SJCRH30 (cell line): Measurements from ENCODE around the gene OR11H6. TPM values are rescaled to one million over a fixed set of nuclear protein-coding genes. Genes with fewer than 3 reads are reported as not detected.
A peak's percentile ranks its signal among the peaks of the same experiment; 100 is the strongest.
"Not testable (repeated sequence)": the region's sequence is repeated elsewhere in the genome, so short reads cannot be mapped to it uniquely, and the experiment has no call there.

ENCODE experiments used
- DNase-seq, 2 experiments: peaks; one replicate each; pipeline ENCODE4 v3.0.0-alpha.2; 2015 to 2020
- H3K27ac ChIP-seq: fragments of 250-450 bp; sonication (Bioruptor Pico); 2 replicates; pipeline ENCODE4 v1.5.1; 2020; ENCODE audit warnings: mild to moderate bottlenecking, moderate library complexity
- H3K27me3 ChIP-seq: fragments of 250-450 bp; sonication (Bioruptor Pico); 2 replicates; pipeline ENCODE4 v1.5.1; 2020; ENCODE audit warnings: mild to moderate bottlenecking, moderate library complexity
- H3K36me3 ChIP-seq: fragments of 250-450 bp; sonication (Bioruptor Pico); 2 replicates; pipeline ENCODE4 v1.5.1; 2020; ENCODE audit warnings: mild to moderate bottlenecking, moderate library complexity
- H3K4me1 ChIP-seq: fragments of 250-450 bp; sonication (Bioruptor Pico); 2 replicates; pipeline ENCODE4 v1.5.1; 2020; ENCODE audit warnings: mild to moderate bottlenecking, moderate library complexity
- H3K4me3 ChIP-seq: fragments of 250-450 bp; sonication (Bioruptor Pico); 2 replicates; pipeline ENCODE4 v1.5.1; 2020; ENCODE audit warnings: mild to moderate bottlenecking, moderate library complexity
- H3K9me3 ChIP-seq: fragments of 250-450 bp; sonication (Bioruptor Pico); replicated peaks from 2 replicates; pipeline ENCODE4 v1.5.1; 2020; ENCODE audit warnings: mild to moderate bottlenecking, moderate library complexity
- total RNA-seq: library from RNA; depleted of rRNA; stranded (reverse); fragments of >200 nt; shearing (Covaris generic); gene quantifications from 2 replicates; pipeline ENCODE4 v1.2.3, GENCODE V29; 2014; rRNA removed

The OR11H6 gene
- total RNA-seq, 1 experiment from 2014 or later = not detected

GRCh38 chr14:20209595-20209994 lies 13.9 kb upstream of the OR11H6 start:
- Histone ChIP-seq H3K27me3 (no peaks in the 10 kb centered on the region), H3K4me1 (no peaks in the 10 kb centered on the region), H3K4me3 (no peak overlapping the region), H3K27ac (no peak overlapping the region), H3K9me3 (no peaks in the 10 kb centered on the region), H3K36me3 (no peaks in the 10 kb centered on the region)
- no peak for DNase-seq

GRCh38 chr14:20212406-20212805 lies 11.1 kb upstream of the OR11H6 start:
- DNase-seq, H3K27me3 ChIP-seq, H3K27ac ChIP-seq, H3K9me3 ChIP-seq, H3K4me1 ChIP-seq, H3K36me3 ChIP-seq, H3K4me3 ChIP-seq: not testable (repeated sequence)

GRCh38 chr14:20215196-20215595 lies 8.3 kb upstream of the OR11H6 start:
- no peaks in the 10 kb centered on the region for H3K36me3 ChIP-seq
- no peaks in the 10 kb centered on the region for H3K4me1 ChIP-seq
- no peaks in the 10 kb centered on the region for H3K27me3 ChIP-seq
- H3K4me3 ChIP-seq = no peak overlapping the region
- no peaks in the 10 kb centered on the region for H3K9me3 ChIP-seq
- DNase-seq = no peak
- no peak overlapping the region for H3K27ac ChIP-seq

DNA sequence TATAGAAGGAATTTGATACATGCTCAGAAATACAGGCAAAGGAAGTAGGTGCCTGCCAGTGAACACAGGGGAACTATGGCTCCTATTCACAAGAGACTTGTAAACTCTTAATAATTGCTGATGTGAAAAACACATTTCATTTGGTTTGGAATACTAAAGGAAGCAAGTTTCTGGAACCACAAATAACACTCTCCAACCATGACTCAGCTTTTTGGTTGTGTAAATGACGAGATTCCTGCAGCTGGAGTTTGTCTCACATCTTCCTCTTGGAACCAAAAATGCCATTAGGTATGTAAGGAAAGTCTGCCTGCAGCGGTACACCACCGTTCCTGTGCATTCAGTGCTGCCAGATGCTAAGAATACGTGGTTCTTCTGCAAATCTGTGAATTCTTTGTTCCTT lies 4.5 kb upstream of the OR11H6 start:
- no peaks in the 10 kb centered on the region for H3K36me3 ChIP-seq
- no peaks in the 10 kb centered on the region for H3K4me1 ChIP-seq
- H3K9me3 ChIP-seq = no peaks in the 10 kb centered on the region
- no peak overlapping the region for H3K4me3 ChIP-seq
- H3K27me3 ChIP-seq = no peaks in the 10 kb centered on the region
- no peak for DNase-seq
- H3K27ac ChIP-seq = no peak overlapping the region

DNA sequence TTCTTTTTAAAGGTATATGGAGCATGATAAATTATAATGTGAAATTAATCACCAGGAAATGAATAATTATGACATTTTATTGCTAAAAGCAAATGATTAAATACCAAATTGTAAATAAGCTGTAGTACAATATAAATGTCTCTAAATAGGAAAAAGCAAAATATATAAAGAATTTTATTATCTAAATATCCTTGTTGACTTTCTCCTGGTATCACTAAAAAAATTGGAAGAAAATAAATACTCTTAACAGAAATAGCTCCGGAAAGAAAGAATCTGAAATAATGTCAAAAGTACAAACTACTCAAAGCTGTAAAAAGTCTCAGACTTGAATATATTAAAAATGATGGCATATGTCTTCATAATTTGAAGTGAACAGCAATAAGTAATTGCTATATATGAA lies 5.2 kb downstream of the OR11H6 start, which contains the start of gene OR11H7:
OR11H7 (plus strand) TSS at position 301 of the 400 bp plus-strand sequence.
- H3K36me3 ChIP-seq = no peaks in the 10 kb centered on the region
- DNase-seq = no peak
- H3K27ac ChIP-seq = no peak within 1 kb of the TSS
- no peaks in the 10 kb centered on the region for H3K9me3 ChIP-seq
- no peaks in the 10 kb centered on the region for H3K27me3 ChIP-seq
- no peak within 1 kb of the TSS for H3K4me3 ChIP-seq
- H3K4me1 ChIP-seq = no peaks in the 10 kb centered on the region

- not testable (repeated sequence) for H3K27me3 ChIP-seq, H3K4me3 ChIP-seq, H3K9me3 ChIP-seq, DNase-seq, H3K4me1 ChIP-seq, H3K36me3 ChIP-seq, H3K27ac ChIP-seq
These were observed 11.9 kb downstream of the OR11H6 start for GRCh38 chr14:20235415-20235814.

GRCh38 chr14:20247646-20248246 lies 24.2 kb downstream of the OR11H6 start:
- Histone ChIP-seq H3K27me3 (no peaks in the 10 kb centered on the region), H3K36me3 (no peaks in the 10 kb centered on the region), H3K4me1 (no peaks in the 10 kb centered on the region), H3K9me3 (no peaks in the 10 kb centered on the region), H3K4me3 (no peak overlapping the region), H3K27ac (no peak overlapping the region)
- DNase-seq = peak in 1 of 2 experiments; percentile 6

DNA sequence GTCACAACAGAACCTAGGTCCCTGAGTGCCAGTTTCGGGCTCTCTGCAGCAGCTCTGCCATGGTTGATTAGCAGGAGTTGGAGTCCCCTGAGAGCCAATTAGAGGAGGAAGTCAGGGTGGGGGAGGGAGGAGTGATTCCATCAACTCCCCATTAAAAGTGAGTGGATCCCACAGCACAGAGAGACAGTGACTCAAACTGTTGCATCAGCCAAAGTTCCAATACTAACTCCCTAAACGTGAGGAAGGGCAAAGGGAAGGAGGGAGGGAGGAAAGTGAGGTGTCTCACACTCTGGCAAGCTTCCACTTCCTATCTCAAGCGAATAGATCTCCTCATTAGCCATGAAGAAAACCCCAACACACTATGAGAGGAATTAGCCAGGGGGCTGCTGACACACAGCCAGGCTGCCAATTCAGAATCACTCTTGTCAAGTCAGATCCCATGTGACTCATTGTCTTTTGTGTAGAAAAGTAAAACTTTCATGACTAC lies 39.2 kb downstream of the OR11H6 start:
- peak in 1 of 2 experiments; percentile 3 for DNase-seq

GRCh38 chr14:20264361-20264760 lies 40.9 kb downstream of the OR11H6 start:
- H3K9me3 ChIP-seq, H3K4me3 ChIP-seq, H3K4me1 ChIP-seq, H3K36me3 ChIP-seq, H3K27me3 ChIP-seq, H3K27ac ChIP-seq: not testable (repeated sequence)
- peak in 1 of 2 experiments; percentile 10 for DNase-seq

More for the DNA sequence above, 39.2 kb downstream of the OR11H6 start:
- Histone ChIP-seq H3K4me1 (no peaks in the 10 kb centered on the region), H3K4me3 (no peak overlapping the region), H3K36me3 (no peaks in the 10 kb centered on the region), H3K27me3 (no peaks in the 10 kb centered on the region), H3K9me3 (no peaks in the 10 kb centered on the region), H3K27ac (no peak overlapping the region)

GRCh38 chr14:20274062-20274461 lies 50.6 kb downstream of the OR11H6 start:
- Histone ChIP-seq H3K27ac (no peak overlapping the region), H3K27me3 (no peaks in the 10 kb centered on the region), H3K4me1 (no peaks in the 10 kb centered on the region), H3K4me3 (no peak overlapping the region), H3K9me3 (no peaks in the 10 kb centered on the region), H3K36me3 (no peaks in the 10 kb centered on the region)
- DNase-seq = no peak

Other genes with a start within 250 kb of the OR11H6 start
- gene OR4K15, start 248.1 kb upstream of the OR11H6 start, total RNA-seq = not detected in 2 replicates
- gene OR4Q2, start 221.5 kb upstream of the OR11H6 start, total RNA-seq = not detected in 2 replicates
- not detected in 2 replicates for gene OR4K14, start 204.4 kb upstream of the OR11H6 start, total RNA-seq
- not detected in 2 replicates for gene OR4K13, start 187.7 kb upstream of the OR11H6 start, total RNA-seq
- not detected in 2 replicates for gene OR4L1, start 163.7 kb upstream of the OR11H6 start, total RNA-seq
- 0.14 TPM in 1 of 2 replicates, not detected in the other for gene OR4K17, start 113.0 kb upstream of the OR11H6 start, total RNA-seq
- gene OR4N5, start 84.9 kb upstream of the OR11H6 start, total RNA-seq = not detected in 2 replicates
- gene OR11G2, start 32.8 kb upstream of the OR11H6 start, total RNA-seq = not detected in 2 replicates
- not detected in 2 replicates for gene OR11H7, start 5.3 kb downstream of the OR11H6 start, total RNA-seq
- not detected in 2 replicates for gene OR11H4, start 15.6 kb downstream of the OR11H6 start, total RNA-seq
- gene TTC5, start 82.2 kb downstream of the OR11H6 start, total RNA-seq = 11.3 and 12.6 TPM in 2 replicates
- 98.4 and 109 TPM in 2 replicates for gene CCNB1IP1, start 109.6 kb downstream of the OR11H6 start, total RNA-seq
- 41.2 and 44.4 TPM in 2 replicates for gene PARP2, start 119.9 kb downstream of the OR11H6 start, total RNA-seq
- 7.2 and 8.8 TPM in 2 replicates for gene TEP1, start 189.8 kb downstream of the OR11H6 start, total RNA-seq
- gene KLHL33, start 212.5 kb downstream of the OR11H6 start, total RNA-seq = not detected in 2 replicates
- 27.2 and 34.1 TPM in 2 replicates for gene OSGEP, start 231.1 kb downstream of the OR11H6 start, total RNA-seq
- 221 and 235 TPM in 2 replicates for gene APEX1, start 231.5 kb downstream of the OR11H6 start, total RNA-seq
- gene PIP4P1, start 237.7 kb downstream of the OR11H6 start, total RNA-seq = 24.2 and 25.0 TPM in 2 replicates
- 29.9 and 36.8 TPM in 2 replicates for gene PNP, start 245.7 kb downstream of the OR11H6 start, total RNA-seq